Measurements from ENCODE around the gene PTEN.
"Not testable (repeated sequence)": the region's sequence is repeated elsewhere in the genome, so short reads cannot be mapped to it uniquely, and the experiment has no call there.

PTEN gene

GRCh38 chr10:87842220-87842641 is 21.2 kb upstream of the PTEN start:
- TF ChIP-seq, protein P1, sequence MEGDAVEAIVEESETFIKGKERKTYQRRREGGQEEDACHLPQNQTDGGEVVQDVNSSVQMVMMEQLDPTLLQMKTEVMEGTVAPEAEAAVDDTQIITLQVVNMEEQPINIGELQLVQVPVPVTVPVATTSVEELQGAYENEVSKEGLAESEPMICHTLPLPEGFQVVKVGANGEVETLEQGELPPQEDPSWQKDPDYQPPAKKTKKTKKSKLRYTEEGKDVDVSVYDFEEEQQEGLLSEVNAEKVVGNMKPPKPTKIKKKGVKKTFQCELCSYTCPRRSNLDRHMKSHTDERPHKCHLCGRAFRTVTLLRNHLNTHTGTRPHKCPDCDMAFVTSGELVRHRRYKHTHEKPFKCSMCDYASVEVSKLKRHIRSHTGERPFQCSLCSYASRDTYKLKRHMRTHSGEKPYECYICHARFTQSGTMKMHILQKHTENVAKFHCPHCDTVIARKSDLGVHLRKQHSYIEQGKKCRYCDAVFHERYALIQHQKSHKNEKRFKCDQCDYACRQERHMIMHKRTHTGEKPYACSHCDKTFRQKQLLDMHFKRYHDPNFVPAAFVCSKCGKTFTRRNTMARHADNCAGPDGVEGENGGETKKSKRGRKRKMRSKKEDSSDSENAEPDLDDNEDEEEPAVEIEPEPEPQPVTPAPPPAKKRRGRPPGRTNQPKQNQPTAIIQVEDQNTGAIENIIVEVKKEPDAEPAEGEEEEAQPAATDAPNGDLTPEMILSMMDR (IDR thresholded peaks at IDR 0.05) = no peak
- TF ChIP-seq ZFX (IDR thresholded peaks at IDR 0.05; ENCODE audit: borderline replicate concordance) = no peak
- H3K27ac ChIP-seq = peak overlapping the region; percentile 10; the same call in 1 of the 2 replicates

DNA sequence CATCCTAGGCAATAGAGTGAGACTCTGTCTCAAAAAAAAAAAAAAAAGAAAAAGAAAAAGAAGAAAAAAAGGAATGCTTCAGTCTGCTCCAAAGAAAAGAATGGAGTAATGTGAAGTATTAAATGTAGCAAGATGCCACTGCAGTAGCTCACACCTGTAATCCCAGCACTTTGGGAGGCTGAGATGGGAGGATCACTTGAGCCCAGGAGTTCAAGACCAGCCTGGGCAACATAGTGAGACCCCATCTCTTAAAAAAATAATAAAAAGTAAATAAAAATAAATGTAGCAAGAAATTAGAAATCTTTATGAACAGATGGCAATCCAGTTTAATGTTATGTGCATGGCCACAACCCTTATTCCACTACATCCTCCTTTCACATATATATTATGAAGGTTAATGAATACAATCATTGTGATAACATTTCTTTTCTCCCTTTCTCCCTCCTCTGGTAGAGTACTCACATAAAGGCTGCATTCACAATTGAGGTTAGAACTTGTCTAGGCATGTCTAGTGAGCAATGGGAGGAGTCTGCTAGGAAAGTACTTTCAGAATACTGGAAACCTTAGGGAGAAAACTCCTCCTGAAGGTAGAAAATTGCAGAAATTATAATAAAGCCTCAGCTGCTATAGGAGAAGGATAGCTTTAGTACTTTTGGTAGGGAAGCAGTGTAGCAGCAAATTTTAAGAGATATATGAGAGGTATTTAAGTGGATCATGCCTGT is 20.5 kb upstream of the PTEN start:
- peak overlapping the region; percentile 10; the same call in 1 of the 2 replicates for H3K27ac ChIP-seq
- TF ChIP-seq, protein P1 (IDR thresholded peaks at IDR 0.05) = no peak
- TF ChIP-seq ZFX (IDR thresholded peaks at IDR 0.05; ENCODE audit: borderline replicate concordance) = no peak

GRCh38 chr10:87843714-87844113 is 19.7 kb upstream of the PTEN start:
- H3K27ac ChIP-seq = 0 out of 2 replicates have a peak overlapping the region, but pooled peaks have one; percentile 10
- TF ChIP-seq, protein P1 (IDR thresholded peaks at IDR 0.05) = no peak
- TF ChIP-seq ZFX (IDR thresholded peaks at IDR 0.05; ENCODE audit: borderline replicate concordance) = no peak

DNA sequence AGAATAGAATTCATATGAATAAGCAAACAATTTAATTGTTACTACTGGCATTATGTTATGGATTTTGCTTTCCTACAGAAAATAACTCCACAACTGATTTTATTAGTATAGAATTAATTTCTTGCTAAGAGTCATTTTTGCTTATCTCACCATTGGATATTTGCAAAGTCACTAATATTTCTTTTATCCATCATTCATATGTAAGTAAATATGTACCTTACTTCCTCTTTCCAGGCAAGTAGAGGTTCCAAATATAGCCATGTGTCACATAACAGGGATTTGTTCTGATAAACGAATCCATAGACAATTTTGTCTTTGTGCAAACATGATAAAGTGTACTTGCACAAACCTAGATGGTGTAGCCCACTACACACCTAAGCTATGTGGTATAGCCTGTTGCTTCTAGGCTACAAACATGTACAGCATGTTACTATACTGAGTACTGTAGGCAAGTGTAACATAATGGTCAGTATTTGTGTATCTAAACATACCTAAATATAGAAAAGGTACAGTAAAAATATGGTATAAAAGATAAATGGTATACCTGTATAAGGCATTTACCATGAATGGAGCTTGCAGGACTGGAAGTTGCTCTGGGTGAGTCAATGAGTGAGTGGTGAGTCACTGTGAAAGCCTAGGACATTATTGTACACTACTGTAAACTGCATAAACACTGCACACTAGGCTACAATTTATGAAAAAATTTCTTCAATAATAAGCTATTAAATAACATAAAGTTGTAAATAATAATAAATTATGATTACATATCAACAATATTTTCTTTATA is 18.4 kb upstream of the PTEN start:
- no peak for TF ChIP-seq ZFX (IDR thresholded peaks at IDR 0.05; ENCODE audit: borderline replicate concordance)
- TF ChIP-seq, protein P1 (IDR thresholded peaks at IDR 0.05) = no peak
- H3K27ac ChIP-seq = no peak overlapping the region

DNA sequence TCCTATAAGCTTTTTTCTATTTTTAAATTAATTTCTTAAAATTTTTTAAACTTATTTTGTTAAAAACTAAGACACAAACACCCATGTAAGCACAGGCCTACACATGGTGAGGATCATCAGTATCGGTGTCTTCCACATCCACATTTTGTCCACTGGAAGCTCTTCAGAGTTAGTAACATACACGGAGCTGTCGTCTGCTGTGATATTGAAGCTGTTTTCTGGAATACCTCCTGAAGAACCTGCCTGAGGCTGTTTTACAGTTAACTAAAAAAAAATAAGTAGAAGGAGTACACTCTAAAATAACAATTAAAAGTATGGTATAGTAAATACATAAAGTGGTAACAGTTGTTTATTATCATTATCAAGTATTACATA is 17.8 kb upstream of the PTEN start:
- no peak overlapping the region; the same call in 1 of the 2 replicates for H3K27ac ChIP-seq
- no peak for TF ChIP-seq ZFX (IDR thresholded peaks at IDR 0.05; ENCODE audit: borderline replicate concordance)
- TF ChIP-seq, protein P1 (IDR thresholded peaks at IDR 0.05) = no peak

- H3K27ac ChIP-seq = no peak overlapping the region; the same call in 1 of the 2 replicates
- TF ChIP-seq, protein P1 (IDR thresholded peaks at IDR 0.05) = no peak
- TF ChIP-seq ZFX (IDR thresholded peaks at IDR 0.05; ENCODE audit: borderline replicate concordance) = no peak
Observed at GRCh38 chr10:87846023-87846422, 17.4 kb upstream of the PTEN start.

- H3K27ac ChIP-seq = not testable (repeated sequence)
Observed at GRCh38 chr10:87846711-87847110, 16.7 kb upstream of the PTEN start.

All from 22Rv1 (cell line).